NCI-H460 (cell line): ENCODE results near the gene ZFHX2. TPM values are rescaled to one million over a fixed set of nuclear protein-coding genes. Genes with fewer than 3 reads are reported as not detected.
"Not testable (repeated sequence)": the region's sequence is repeated elsewhere in the genome, so short reads cannot be mapped to it uniquely, and the experiment has no call there.

Experiments
- DNase-seq: peaks from one replicate; pipeline ENCODE4 v3.0.0-alpha.2; 2016; ENCODE audit warnings: low read depth; ENCODE audit errors: extremely low read depth
- polyA plus RNA-seq: library from polyadenylated mRNA; depleted of rRNA; stranded (reverse); fragments of >200 nt; gene quantifications from 2 replicates; pipeline ENCODE4 v1.2.3, GENCODE V29; 2014; cell fraction: nucleus; rRNA removed
- total RNA-seq: library from RNA; depleted of rRNA; stranded (reverse); fragments of >200 nt; shearing (Covaris generic); gene quantifications from 2 replicates; pipeline ENCODE4 v1.2.3, GENCODE V29; 2014; rRNA removed

ZFHX2 gene
- 0.15 and 0.43 TPM in 2 replicates for total RNA-seq
- polyA plus RNA-seq, result 2.0 TPM in 1 of 2 replicates, not detected in the other

GRCh38 chr14:23551266-23552028, at the start of gene ZFHX2:
Gene ZFHX2 (minus strand): TSS chr14:23551765. CDS start chr14:23535325, 16,440 bp downstream.
- peak; percentile 60 for DNase-seq

- DNase-seq, result no peak
Observed at GRCh38 chr14:23600806-23601205, 49.2 kb upstream of the ZFHX2 start.

DNA sequence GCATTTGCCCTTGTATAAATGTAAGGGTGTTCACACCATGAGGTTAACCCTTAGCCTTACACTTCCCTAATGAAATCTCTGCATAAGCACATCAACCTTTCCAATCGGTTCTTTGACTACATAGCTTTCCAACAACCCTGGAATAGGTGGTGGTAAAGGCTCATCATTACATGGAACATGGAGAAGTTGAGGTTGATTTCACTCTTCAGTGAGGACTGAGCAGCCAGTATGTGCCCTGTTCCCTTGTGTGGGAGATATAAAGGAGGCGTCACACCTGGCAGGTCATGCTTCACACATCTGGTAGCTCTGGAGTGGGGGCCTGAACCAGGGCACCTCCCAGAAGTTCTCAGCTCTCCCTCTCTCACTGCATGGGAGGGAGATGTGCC, 48.8 kb upstream of the ZFHX2 start:
- DNase-seq, result no peak

DNA sequence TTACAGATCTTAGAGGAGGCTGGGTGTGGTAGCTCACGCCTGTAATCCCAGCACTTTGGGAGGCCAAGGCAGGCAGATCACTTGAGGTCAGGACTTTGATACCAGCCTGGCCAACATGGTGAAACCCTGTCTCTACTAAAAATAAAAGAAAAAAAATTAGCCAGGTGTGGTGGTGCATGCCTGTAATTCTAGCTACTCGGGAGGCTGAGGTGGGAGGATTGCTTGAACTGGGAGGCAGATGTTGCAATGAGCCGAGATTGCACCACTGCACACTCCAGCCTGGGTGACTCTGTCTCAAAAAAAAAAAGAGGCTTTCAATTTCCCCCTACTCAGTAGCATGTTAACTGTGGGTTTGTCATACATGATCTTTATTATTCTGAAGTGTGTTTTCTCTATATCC, 42.6 kb upstream of the ZFHX2 start:
- not testable (repeated sequence) for DNase-seq

- DNase-seq, result no peak
Observed at GRCh38 chr14:23590198-23590597, 38.6 kb upstream of the ZFHX2 start.

DNA sequence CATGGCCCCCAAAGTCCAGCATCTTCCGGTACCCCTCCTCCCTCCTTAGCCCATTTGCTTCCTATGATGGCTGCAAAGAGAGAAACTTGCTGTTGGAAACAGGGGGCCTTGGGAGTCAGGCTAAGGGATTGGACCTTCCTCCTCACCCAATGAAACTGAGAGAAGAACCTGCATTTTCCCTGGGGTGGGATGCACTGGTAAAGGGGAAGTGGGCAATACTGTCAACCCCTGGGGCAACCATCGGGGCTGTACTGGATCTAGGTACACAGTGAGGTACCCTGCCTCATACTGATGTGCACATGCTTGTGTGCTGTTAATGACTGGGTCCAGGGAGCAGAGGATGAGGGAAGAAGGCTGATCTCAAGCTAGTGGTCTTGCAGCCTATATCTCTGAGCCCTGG, 38.0 kb upstream of the ZFHX2 start:
- no peak for DNase-seq

DNA sequence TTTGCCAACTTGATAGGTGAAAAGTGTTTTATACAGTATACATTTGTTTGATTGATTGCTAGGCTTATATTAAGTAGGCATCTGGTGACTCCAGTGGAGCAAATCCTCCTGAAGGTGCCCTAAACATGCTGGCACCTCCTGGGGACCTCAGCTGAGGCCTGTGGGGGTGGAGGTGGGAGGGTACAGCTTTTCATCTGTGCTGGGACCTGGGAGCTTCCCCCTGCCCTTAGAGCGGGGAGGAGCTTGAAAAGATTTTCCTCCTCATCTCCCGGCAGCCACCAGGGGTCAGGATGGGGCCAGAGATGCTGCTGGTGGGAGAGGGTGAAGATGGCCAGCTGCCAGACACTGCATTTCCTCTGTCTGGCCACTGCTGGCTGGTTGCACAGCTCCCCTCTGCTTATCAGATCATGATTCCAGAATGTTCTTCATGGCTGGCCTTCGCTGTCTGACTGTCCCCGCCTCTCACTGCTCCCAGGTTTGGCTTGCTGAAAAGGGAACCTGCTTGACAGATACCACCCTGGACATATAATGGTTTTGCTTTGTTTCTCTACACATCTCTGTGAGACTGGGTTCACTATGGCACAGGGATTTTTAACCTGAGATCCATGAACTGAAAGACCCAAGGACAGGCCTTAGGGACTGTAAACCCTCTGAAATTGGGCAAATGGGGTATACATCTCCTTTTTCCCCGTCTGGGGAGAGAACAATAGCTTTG, 37.5 kb upstream of the ZFHX2 start:
- peak; percentile 86 for DNase-seq

GRCh38 chr14:23584527-23585203, 33.1 kb upstream of the ZFHX2 start:
- not testable (repeated sequence) for DNase-seq

DNA sequence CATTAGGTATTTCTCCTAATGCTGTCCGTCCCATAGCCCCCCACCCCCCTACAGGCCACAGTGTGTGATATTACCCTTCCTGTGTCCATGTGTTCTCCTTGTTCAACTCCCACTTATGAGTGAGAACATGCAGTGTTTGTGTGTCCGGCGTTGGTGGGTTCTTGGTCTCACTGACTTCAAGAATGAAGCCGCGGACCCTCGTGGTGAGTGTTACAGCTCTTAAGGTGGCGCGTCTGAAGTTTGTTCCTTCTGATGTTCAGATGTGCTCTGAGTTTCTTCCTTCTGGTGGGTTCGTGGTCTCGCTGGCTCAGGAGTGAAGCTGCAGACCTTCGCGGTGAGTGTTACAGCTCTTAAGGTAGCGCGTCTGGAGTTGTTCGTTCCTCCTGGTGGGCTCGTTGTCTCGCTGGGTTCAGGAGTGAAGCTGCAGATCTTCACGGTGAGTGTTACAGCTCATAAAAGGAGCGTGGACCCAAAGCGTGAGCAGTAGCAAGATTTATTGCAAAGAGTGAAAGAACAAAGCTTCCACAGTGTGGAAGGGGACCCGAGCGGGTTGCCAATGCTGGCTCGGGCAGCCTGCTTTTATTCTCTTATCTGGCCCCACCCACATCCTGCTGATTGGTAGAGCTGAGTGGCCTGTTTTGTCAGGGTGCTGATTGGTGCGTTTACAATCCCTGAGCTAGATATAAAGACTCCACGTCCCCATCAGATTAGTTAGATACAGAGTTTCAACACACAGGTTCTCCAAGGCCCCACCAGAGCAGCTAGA, 32.4 kb upstream of the ZFHX2 start:
- not testable (repeated sequence) for DNase-seq

GRCh38 chr14:23582906-23583760, 31.6 kb upstream of the ZFHX2 start:
- DNase-seq, result no peak

- DNase-seq, result no peak
Observed at GRCh38 chr14:23580948-23581281, 29.4 kb upstream of the ZFHX2 start.

- no peak for DNase-seq
Observed at GRCh38 chr14:23580152-23580926, 28.8 kb upstream of the ZFHX2 start.

DNA sequence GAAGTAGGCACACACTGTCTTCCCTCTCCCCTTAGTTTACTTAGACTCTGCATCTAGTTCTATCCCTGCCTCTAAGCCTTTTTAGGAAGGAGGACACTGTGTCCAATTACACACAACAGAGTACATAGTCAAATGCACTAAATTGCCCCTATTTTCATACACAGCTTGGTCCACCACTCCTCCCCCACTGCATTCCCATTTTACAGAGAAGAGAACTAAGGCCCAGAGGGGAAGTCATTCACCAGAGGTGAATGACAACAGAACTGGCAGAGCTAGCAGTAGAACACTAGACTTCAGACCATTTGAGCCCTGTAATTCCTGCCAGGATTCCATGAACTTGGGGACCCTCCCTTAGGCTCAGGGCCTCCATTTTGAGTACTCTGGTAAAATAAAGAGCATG, 28.2 kb upstream of the ZFHX2 start:
- no peak for DNase-seq

DNA sequence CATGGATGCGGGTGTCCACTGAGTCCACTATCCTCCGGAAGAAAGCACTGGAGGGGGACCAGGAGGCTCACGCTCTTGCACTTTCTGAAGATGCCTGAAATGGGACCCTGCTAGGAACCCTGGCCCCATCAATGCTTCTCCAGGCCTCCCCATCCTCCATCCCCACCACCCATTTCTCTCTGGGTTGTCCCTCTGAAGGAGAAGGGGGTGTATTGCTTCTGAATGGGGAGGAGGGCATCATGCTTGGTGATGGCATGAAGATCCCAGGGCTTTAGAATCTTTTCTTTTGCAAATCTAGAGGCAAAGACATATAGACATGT, 27.7 kb upstream of the ZFHX2 start:
- no peak for DNase-seq

DNA sequence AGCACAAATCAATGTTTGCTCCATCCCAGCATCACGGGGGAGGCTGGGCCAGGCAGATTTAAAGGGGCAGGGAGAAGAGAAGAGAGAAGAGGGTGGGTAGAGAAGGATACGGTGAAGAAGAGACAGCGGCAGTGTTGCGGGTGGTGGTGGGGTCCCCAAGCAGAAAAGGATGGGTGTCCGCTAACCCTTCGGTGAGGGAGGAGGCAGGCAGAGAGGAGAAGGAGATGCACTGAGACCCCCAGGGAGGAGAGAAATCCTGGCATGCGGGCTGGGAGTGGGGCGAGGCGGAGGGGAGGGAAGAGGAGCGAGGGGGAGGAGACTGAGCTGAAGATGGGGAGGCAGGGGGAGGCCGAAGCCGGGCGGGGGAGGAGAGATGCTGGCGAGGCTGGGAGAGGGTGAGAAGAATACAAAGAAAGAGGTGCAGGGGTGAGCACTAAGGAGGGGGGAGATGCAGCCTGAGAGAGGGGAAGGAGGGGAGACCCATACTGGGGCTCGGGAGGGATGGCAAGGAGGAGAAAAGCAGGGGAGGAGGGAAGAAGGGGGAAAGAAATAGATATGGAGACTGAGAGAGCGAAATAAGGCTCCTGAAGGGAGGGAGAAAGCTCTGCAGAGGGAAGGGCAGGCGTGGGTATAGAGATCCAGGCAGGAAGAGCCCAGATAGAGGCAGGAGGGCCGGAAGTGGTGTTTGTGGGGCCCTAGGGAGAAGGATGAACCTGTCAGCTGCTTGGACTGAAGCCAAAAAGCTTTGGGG, 27.2 kb upstream of the ZFHX2 start, which contains the start of gene JPH4:
Gene JPH4, minus strand, starts transcription at position 231 of the 751 bp plus-strand sequence. CDS start 1,337 bp downstream, outside the sequence.
- DNase-seq, result no peak

DNA sequence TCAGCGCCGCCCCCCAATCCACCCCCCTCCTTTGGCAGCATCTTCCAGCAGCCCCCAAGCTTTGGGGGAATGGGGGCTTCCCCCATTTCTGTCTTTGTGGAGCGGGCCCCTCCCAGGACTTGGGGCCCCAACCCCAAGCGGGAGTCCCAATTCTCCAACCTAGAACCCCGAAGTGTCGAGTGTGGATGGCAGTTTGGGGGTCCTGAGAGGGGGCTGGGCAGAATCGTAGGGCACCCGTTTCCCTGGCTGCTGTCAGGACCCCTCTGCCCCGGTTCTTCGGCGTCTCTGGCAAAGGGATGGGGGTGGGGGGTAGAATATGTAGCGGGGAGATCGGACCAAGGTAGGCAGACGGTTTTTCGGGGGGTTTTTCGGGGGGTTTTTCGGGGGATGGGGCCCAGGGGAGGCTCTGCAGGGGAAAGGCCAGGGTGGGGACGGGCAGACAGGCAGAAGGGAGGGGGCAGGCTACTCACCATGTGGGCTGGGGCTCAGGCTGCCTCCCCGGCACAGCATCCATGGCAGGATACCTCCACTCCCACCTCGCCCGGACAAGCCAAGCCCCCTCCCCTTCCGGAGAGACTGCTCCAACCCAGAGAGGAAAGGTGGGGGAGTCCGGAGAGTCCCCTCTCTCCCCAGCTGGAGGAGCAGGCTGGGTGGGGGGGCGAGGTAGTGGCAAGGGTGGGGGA, 26.3 kb upstream of the ZFHX2 start:
- DNase-seq, result no peak

GRCh38 chr14:23577004-23577681, 25.6 kb upstream of the ZFHX2 start:
- no peak for DNase-seq
